ENCODE data around the gene ZNF304.

DNA sequence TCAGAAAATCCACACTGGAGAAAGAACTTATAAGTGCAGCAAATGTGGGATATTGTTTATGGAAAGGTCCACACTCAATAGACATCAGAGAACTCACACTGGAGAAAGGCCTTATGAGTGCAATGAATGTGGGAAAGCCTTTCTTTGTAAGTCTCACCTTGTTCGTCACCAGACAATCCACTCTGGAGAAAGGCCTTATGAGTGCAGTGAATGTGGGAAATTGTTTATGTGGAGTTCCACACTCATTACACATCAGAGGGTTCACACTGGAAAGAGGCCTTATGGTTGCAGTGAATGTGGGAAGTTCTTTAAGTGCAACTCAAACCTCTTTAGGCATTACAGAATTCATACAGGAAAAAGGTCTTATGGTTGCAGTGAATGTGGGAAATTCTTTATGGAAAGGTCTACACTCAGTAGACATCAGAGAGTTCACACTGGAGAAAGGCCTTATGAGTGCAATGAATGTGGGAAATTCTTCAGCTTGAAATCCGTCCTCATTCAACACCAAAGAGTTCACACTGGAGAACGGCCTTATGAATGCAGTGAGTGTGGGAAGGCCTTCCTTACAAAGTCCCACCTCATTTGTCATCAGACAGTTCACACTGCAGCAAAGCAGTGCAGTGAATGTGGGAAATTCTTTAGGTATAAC is 26.6 kb downstream of the ZNF304 start:
- TF ChIP-seq, protein P1, sequence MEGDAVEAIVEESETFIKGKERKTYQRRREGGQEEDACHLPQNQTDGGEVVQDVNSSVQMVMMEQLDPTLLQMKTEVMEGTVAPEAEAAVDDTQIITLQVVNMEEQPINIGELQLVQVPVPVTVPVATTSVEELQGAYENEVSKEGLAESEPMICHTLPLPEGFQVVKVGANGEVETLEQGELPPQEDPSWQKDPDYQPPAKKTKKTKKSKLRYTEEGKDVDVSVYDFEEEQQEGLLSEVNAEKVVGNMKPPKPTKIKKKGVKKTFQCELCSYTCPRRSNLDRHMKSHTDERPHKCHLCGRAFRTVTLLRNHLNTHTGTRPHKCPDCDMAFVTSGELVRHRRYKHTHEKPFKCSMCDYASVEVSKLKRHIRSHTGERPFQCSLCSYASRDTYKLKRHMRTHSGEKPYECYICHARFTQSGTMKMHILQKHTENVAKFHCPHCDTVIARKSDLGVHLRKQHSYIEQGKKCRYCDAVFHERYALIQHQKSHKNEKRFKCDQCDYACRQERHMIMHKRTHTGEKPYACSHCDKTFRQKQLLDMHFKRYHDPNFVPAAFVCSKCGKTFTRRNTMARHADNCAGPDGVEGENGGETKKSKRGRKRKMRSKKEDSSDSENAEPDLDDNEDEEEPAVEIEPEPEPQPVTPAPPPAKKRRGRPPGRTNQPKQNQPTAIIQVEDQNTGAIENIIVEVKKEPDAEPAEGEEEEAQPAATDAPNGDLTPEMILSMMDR (IDR thresholded peaks at IDR 0.05), result no peak
- no peak for TF ChIP-seq POLR2A (IDR thresholded peaks at IDR 0.05)
